Liver (tissue), 3 donors: ENCODE results near the gene SYTL3.

Experiments used
- ATF3 ChIP-seq: IDR thresholded peaks from 2 replicates; pipeline ENCODE4 v1.6.1; 2016; ENCODE audit warnings: antibody characterized with exemption
- CTCF ChIP-seq: fragments of 150-350 bp; IDR thresholded peaks from 2 replicates; pipeline ENCODE4 v1.5.1; 2017; ENCODE audit warnings: improper control_type of control experiment, low read depth, low read length; ENCODE audit not compliant: missing input control
- EGR1 ChIP-seq, 2 donors: IDR thresholded peaks; 2 replicates each; pipeline ENCODE4 v1.6.1; 2016 to 2018; ENCODE audit warnings: antibody characterized with exemption in 2 of 2, low read depth in 2 of 2
- GABPA ChIP-seq, 2 donors: IDR thresholded peaks in 1 of 2; conservative IDR thresholded peaks in 1 of 2; 2 replicates each; pipeline ENCODE4 v1.6.1; 2016; ENCODE audit warnings: antibody characterized with exemption in 2 of 2, mild to moderate bottlenecking in 1 of 2, moderate library complexity in 1 of 2
- HNF4G ChIP-seq: IDR thresholded peaks from 2 replicates; pipeline ENCODE4 v1.6.1; 2016; ENCODE audit warnings: antibody characterized with exemption
- JUND ChIP-seq, 2 donors: IDR thresholded peaks; 2 replicates each; pipeline ENCODE4 v1.6.1; 2016; ENCODE audit warnings: antibody characterized with exemption in 2 of 2
- MAX ChIP-seq: IDR thresholded peaks from 2 replicates; pipeline ENCODE4 v1.6.1; 2016; ENCODE audit warnings: antibody characterized with exemption
- RAD21 ChIP-seq, 2 donors: IDR thresholded peaks; 2 replicates each; pipeline ENCODE4 v1.6.1; 2016; ENCODE audit warnings: antibody characterized with exemption in 2 of 2, mild to moderate bottlenecking in 2 of 2
- SP1 ChIP-seq: IDR thresholded peaks from 2 replicates; pipeline ENCODE4 v1.6.1; 2018; ENCODE audit warnings: antibody characterized with exemption, mild to moderate bottlenecking
- TAF1 ChIP-seq: conservative IDR thresholded peaks from 2 replicates; pipeline ENCODE4 v1.6.1; 2016; ENCODE audit warnings: antibody characterized with exemption, mild to moderate bottlenecking
- YY1 ChIP-seq: IDR thresholded peaks from 2 replicates; pipeline ENCODE4 v1.6.1; 2016; ENCODE audit warnings: antibody characterized with exemption, mild to moderate bottlenecking
- TF ChIP-seq, protein P1 (sequence below): IDR thresholded peaks from 2 replicates; pipeline ENCODE4 v1.6.1; 2016; ENCODE audit warnings: antibody characterized with exemption
- donor health status: healthy.
- donor health status: healthy.

DNA sequence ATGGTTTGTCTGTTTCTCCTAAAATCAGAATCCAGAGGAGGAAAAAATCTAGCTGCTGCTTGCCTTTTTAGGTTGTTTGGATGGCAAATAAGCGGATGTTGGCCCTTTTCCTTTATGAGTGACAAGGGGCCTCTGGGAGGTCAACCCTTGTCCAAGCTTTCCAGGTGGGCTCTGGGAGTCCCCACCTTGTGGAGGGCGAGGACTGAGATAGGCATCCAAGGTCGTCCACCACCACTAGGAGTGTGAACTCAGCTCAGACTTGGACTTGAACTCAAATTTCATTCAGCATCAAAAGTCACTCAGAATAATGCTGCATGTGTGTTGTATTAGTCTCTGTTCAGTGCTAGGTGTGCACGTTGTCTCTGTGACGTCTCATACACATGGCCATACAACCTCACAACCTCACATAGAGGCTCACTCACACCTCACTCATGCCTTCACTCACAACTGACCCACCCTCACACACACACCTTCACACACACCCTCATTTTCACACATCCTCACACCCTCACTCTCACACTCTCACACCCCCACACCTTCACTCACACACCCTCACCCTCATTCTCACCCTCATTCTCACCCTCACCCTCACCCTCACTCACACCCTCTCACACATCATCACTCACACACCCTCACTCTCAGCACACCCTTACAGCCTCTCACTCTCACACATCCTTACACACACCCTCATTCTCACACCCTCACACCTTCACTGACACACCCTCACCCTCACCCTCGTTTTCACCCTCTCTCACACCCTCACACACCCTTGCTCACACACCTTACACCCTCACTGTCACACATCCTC, 23.3 kb upstream of the SYTL3 start:
- TF ChIP-seq JUND (IDR thresholded peaks at IDR 0.05) (no peak), CTCF (no peak), GABPA (IDR thresholded peaks at IDR 0.05 in 1 of 2, conservative IDR thresholded peaks at IDR 0.05 in 1 of 2) (no peak), TAF1 (no peak), RAD21 (IDR thresholded peaks at IDR 0.05) (no peak), YY1 (no peak), EGR1 (IDR thresholded peaks at IDR 0.05; ENCODE audit: low read depth in 2 of 2) (no peak), ATF3 (no peak), MAX (no peak), HNF4G (no peak), SP1 (no peak)
- TF ChIP-seq, protein P1, sequence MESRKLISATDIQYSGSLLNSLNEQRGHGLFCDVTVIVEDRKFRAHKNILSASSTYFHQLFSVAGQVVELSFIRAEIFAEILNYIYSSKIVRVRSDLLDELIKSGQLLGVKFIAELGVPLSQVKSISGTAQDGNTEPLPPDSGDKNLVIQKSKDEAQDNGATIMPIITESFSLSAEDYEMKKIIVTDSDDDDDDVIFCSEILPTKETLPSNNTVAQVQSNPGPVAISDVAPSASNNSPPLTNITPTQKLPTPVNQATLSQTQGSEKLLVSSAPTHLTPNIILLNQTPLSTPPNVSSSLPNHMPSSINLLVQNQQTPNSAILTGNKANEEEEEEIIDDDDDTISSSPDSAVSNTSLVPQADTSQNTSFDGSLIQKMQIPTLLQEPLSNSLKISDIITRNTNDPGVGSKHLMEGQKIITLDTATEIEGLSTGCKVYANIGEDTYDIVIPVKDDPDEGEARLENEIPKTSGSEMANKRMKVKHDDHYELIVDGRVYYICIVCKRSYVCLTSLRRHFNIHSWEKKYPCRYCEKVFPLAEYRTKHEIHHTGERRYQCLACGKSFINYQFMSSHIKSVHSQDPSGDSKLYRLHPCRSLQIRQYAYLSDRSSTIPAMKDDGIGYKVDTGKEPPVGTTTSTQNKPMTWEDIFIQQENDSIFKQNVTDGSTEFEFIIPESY = no peak
